MV-4-11 (cell line): ENCODE data around the gene SLC25A46.
A peak's percentile ranks its signal among the peaks of the same experiment; 100 is the strongest.
"Not testable (repeated sequence)": the region's sequence is repeated elsewhere in the genome, so short reads cannot be mapped to it uniquely, and the experiment has no call there.

Experiments
- DNase-seq: peaks from one replicate; lab custom pipeline; 2025; lab: John Stamatoyannopoulos, UW

Gene SLC25A46

GRCh38 chr5:110738812-110739651, at the start of gene SLC25A46:
TSS of gene SLC25A46 (plus strand) at chr5:110739007. CDS start at chr5:110739120, 113 bp downstream.
- peak; percentile 79 for DNase-seq

GRCh38 chr5:110690587-110690986, 48.2 kb upstream of the SLC25A46 start:
- not testable (repeated sequence) for DNase-seq

GRCh38 chr5:110692669-110693068, 46.1 kb upstream of the SLC25A46 start:
- DNase-seq: not testable (repeated sequence)

GRCh38 chr5:110702300-110702699, 36.5 kb upstream of the SLC25A46 start:
- DNase-seq: no peak

GRCh38 chr5:110702704-110703103, 36.1 kb upstream of the SLC25A46 start:
- DNase-seq: no peak

- no peak for DNase-seq
Measured at GRCh38 chr5:110703481-110703880, 35.3 kb upstream of the SLC25A46 start.

- DNase-seq: no peak
Measured at GRCh38 chr5:110705349-110705748, 33.5 kb upstream of the SLC25A46 start.

GRCh38 chr5:110707260-110707844, 31.5 kb upstream of the SLC25A46 start:
- no peak for DNase-seq

GRCh38 chr5:110716247-110717245, 22.3 kb upstream of the SLC25A46 start:
- DNase-seq: no peak

- DNase-seq: no peak
Measured at GRCh38 chr5:110718311-110718710, 20.5 kb upstream of the SLC25A46 start.

GRCh38 chr5:110726249-110727024, 12.4 kb upstream of the SLC25A46 start, which contains the start of gene TMEM232:
TSS of gene TMEM232 (minus strand) at chr5:110726671. CDS start at chr5:110667352, 59,319 bp downstream.
- DNase-seq: peak; percentile 79

- DNase-seq: no peak
Measured at GRCh38 chr5:110727025-110727314, 11.8 kb upstream of the SLC25A46 start.

GRCh38 chr5:110731499-110731898, 7.3 kb upstream of the SLC25A46 start:
- DNase-seq: not testable (repeated sequence)

- DNase-seq: no peak
Measured at GRCh38 chr5:110734101-110734500, 4.7 kb upstream of the SLC25A46 start.

- DNase-seq: no peak
Measured at GRCh38 chr5:110735556-110735955, 3.3 kb upstream of the SLC25A46 start.

GRCh38 chr5:110736753-110737152, 2.1 kb upstream of the SLC25A46 start:
- DNase-seq: no peak

- DNase-seq: no peak
Measured at GRCh38 chr5:110738503-110738811, 350 bp upstream of the SLC25A46 start.

GRCh38 chr5:110751902-110752762, 13.3 kb downstream of the SLC25A46 start:
- DNase-seq: no peak

- DNase-seq: no peak
Measured at GRCh38 chr5:110752953-110753352, 14.1 kb downstream of the SLC25A46 start.

- no peak for DNase-seq
Measured at GRCh38 chr5:110753600-110753999, 14.8 kb downstream of the SLC25A46 start.

- no peak for DNase-seq
Measured at GRCh38 chr5:110754181-110754580, 15.4 kb downstream of the SLC25A46 start.
